ENCODE data around the gene CTDSP2.
A peak's percentile ranks its signal among the peaks of the same experiment; 100 is the strongest.

Gene CTDSP2

DNA sequence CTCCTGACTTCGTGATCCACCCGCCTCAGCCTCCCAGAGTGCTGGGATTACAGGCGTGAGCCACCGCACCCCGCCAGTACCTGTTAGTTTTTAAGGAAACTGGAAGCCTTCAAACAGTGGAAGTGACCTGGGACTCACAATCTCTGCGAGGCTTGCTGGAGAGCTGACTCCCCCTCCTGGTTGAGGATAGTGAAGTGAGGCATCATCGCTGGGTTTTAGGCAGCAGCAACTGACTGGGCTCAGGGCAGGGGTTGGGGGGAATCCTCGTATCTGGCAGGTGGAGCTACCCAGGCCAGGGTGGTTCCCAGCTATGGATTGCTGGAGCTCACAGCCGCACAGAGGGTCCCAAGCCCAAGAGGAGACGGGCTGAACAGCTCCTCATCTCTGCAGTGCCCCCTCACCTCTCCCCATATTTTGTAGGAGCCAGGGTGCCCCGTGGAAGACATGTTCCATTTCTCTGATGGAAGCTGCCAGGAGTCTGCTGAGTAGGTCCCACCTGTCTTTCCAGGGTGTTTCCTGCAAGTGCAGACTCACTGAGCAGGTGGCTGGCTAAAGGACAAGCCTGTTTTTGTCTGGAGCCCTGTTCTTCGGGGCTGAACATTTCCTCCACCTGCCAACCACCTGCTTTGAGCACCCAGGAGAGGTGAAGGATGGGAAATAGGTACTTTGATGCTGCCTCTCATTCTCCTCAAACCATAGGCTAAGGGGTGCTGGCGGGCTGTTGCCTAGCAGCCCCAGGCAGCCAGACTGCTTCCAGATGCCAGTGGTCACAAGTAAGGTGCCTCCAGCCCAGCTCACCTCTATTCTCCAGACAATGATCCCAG is 31.1 kb downstream of the CTDSP2 start:
- no peak for TF ChIP-seq POLR2AphosphoS5 (IDR thresholded peaks at IDR 0.05; ENCODE audit: low read depth, low read length)
- TF ChIP-seq TAF1 (IDR thresholded peaks at IDR 0.05; ENCODE audit: borderline replicate concordance, low read depth, low read length), result no peak
- no peak for TF ChIP-seq POLR2A (IDR thresholded peaks at IDR 0.05; ENCODE audit: low read depth, low read length)
- DNase-seq (ENCODE audit: insufficient read length) (no peak), FAIRE-seq (no peak)

GRCh38 chr12:57813971-57814772 is 32.4 kb downstream of the CTDSP2 start:
- DNase-seq (ENCODE audit: insufficient read length) (no peak), FAIRE-seq (no peak)
- TF ChIP-seq POLR2A (IDR thresholded peaks at IDR 0.05; ENCODE audit: low read depth, low read length) (no peak), TAF1 (IDR thresholded peaks at IDR 0.05; ENCODE audit: borderline replicate concordance, low read depth, low read length) (no peak), POLR2AphosphoS5 (IDR thresholded peaks at IDR 0.05; ENCODE audit: low read depth, low read length) (no peak)

GRCh38 chr12:57813111-57813970 is 33.2 kb downstream of the CTDSP2 start:
- no peak for DNase-seq (ENCODE audit: insufficient read length)
- FAIRE-seq, result no peak
- TF ChIP-seq POLR2AphosphoS5 (IDR thresholded peaks at IDR 0.05; ENCODE audit: low read depth, low read length) (no peak), TAF1 (IDR thresholded peaks at IDR 0.05; ENCODE audit: borderline replicate concordance, low read depth, low read length) (no peak), POLR2A (IDR thresholded peaks at IDR 0.05; ENCODE audit: low read depth, low read length) (no peak)

GRCh38 chr12:57811028-57811755 is 35.3 kb downstream of the CTDSP2 start:
- FAIRE-seq (no peak), DNase-seq (ENCODE audit: insufficient read length) (no peak)
- no peak for TF ChIP-seq POLR2AphosphoS5 (IDR thresholded peaks at IDR 0.05; ENCODE audit: low read depth, low read length)
- TF ChIP-seq POLR2A (IDR thresholded peaks at IDR 0.05; ENCODE audit: low read depth, low read length), result no peak
- no peak for TF ChIP-seq TAF1 (IDR thresholded peaks at IDR 0.05; ENCODE audit: borderline replicate concordance, low read depth, low read length)

DNA sequence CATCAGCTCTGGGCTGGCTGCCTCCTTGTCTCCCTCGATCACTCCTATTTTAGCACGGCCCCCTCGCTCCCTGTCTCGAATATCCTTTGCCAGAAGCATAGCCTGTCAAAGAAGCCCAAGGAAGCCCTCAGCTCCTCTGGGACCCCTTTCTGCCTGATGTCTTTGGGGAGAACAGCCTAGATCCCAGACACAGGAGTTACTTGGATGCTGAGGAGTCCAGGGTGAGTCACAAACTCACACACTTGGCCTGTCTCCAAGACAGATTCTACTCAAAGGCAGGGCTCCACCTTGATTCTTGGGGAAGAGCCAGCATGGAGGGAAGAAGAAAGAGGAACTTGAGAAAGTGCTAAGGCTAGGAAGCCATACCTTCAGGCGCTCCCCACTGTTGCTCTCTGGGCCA is 36.1 kb downstream of the CTDSP2 start:
- DNase-seq (ENCODE audit: insufficient read length) (no peak), FAIRE-seq (no peak)
- TF ChIP-seq POLR2AphosphoS5 (IDR thresholded peaks at IDR 0.05; ENCODE audit: low read depth, low read length) (no peak), TAF1 (IDR thresholded peaks at IDR 0.05; ENCODE audit: borderline replicate concordance, low read depth, low read length) (no peak), POLR2A (IDR thresholded peaks at IDR 0.05; ENCODE audit: low read depth, low read length) (no peak)

DNA sequence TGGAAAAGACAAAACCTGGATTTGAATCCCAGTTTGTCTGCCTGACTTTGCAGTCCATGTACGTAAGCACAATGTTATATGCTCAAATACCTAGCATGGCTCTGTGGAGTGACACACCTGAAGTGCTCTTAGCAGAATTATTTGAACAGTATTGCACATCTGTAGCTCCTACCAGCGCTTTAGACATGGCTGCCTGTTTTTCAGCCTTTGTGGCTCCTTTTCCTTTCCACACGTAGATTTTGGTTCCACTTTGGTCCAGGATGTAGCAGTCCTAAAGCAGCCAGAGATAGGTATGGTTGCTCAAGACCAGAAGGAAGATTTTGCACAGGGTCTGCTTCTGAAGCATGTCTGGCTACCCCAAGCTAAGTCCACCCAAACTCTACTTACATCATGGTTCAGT is 37.1 kb downstream of the CTDSP2 start:
- no peak for TF ChIP-seq TAF1 (IDR thresholded peaks at IDR 0.05; ENCODE audit: borderline replicate concordance, low read depth, low read length)
- TF ChIP-seq POLR2A (IDR thresholded peaks at IDR 0.05; ENCODE audit: low read depth, low read length), result no peak
- no peak for TF ChIP-seq POLR2AphosphoS5 (IDR thresholded peaks at IDR 0.05; ENCODE audit: low read depth, low read length)
- no peak for DNase-seq (ENCODE audit: insufficient read length)
- FAIRE-seq, result no peak

DNA sequence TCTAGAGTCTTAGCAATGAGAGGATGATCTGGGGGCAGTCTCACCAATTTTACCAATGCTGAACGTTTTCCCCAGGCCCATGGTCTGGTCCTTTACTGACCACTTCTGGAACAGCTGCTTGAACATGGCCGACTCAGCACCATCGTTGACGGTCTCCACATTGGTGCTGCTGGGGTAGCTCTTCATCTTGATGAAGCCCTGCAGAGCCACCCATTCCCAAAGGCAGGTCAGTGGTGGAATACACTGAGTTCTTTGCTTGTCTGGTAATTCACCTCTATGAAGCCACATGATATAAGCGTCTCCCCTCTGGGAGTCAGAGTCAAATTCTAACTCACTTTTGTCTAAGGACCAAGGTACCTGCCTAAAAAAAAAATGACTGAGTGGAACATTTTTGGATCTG is 38.2 kb downstream of the CTDSP2 start:
- DNase-seq (ENCODE audit: insufficient read length) (no peak), FAIRE-seq (no peak)
- TF ChIP-seq POLR2AphosphoS5 (IDR thresholded peaks at IDR 0.05; ENCODE audit: low read depth, low read length) (no peak), POLR2A (IDR thresholded peaks at IDR 0.05; ENCODE audit: low read depth, low read length) (no peak), TAF1 (IDR thresholded peaks at IDR 0.05; ENCODE audit: borderline replicate concordance, low read depth, low read length) (no peak)

- DNase-seq (ENCODE audit: insufficient read length) (no peak), FAIRE-seq (no peak)
- TF ChIP-seq TAF1 (IDR thresholded peaks at IDR 0.05; ENCODE audit: borderline replicate concordance, low read depth, low read length), result no peak
- TF ChIP-seq POLR2A (IDR thresholded peaks at IDR 0.05; ENCODE audit: low read depth, low read length), result no peak
Observed at GRCh38 chr12:57807285-57807684, 39.2 kb downstream of the CTDSP2 start.

- FAIRE-seq (no peak), DNase-seq (ENCODE audit: insufficient read length) (no peak)
- TF ChIP-seq TAF1 (IDR thresholded peaks at IDR 0.05; ENCODE audit: borderline replicate concordance, low read depth, low read length) (no peak), POLR2A (IDR thresholded peaks at IDR 0.05; ENCODE audit: low read depth, low read length) (no peak), POLR2AphosphoS5 (IDR thresholded peaks at IDR 0.05; ENCODE audit: low read depth, low read length) (no peak)
Observed at GRCh38 chr12:57806677-57807076, 39.9 kb downstream of the CTDSP2 start.

GRCh38 chr12:57803319-57803893 is 43.1 kb downstream of the CTDSP2 start:
- peak; percentile 48 for FAIRE-seq
- TF ChIP-seq POLR2A (IDR thresholded peaks at IDR 0.05; ENCODE audit: low read depth, low read length) (no peak), TAF1 (IDR thresholded peaks at IDR 0.05; ENCODE audit: borderline replicate concordance, low read depth, low read length) (no peak), POLR2AphosphoS5 (IDR thresholded peaks at IDR 0.05; ENCODE audit: low read depth, low read length) (no peak)
- DNase-seq (ENCODE audit: insufficient read length), result no peak
